GM12892 (cell line): Measurements from ENCODE around the gene TEX51.

ENCODE experiments used
- DNase-seq: peaks from one replicate; pipeline ENCODE4 v3.0.0; 2011; ENCODE audit not compliant: insufficient read length
- FAIRE-seq: peaks from 2 replicates; lab custom pipeline; 2011; peaks lifted over from hg19 to GRCh38; lab: Jason Lieb, UNC
- POLR2A ChIP-seq: IDR thresholded peaks from 2 replicates; pipeline ENCODE4 v1.6.1; 2011; ENCODE audit warnings: low read depth, low read length, control low read depth
- POLR2AphosphoS5 ChIP-seq: IDR thresholded peaks from 2 replicates; pipeline ENCODE4 v1.6.1; 2011; ENCODE audit warnings: low read depth, low read length, control low read depth
- TAF1 ChIP-seq: IDR thresholded peaks from 2 replicates; pipeline ENCODE4 v1.6.1; 2011; ENCODE audit warnings: low read depth, mild to moderate bottlenecking, control low read depth, low read length, borderline replicate concordance

The TEX51 gene

GRCh38 chr2:126950504-126950903 lies 51.8 kb downstream of the TEX51 start:
- TF ChIP-seq POLR2AphosphoS5 = no peak
- no peak for TF ChIP-seq POLR2A
- no peak for TF ChIP-seq TAF1
- no peak for DNase-seq

More at GRCh38 chr2:126950504-126950903, 51.8 kb downstream of the TEX51 start:
- FAIRE-seq = no peak
